Left lung (tissue), 10 donors: ENCODE results near the gene CUEDC1. TPM values are rescaled to one million over a fixed set of nuclear protein-coding genes. Genes with fewer than 3 reads are reported as not detected.
A peak's percentile ranks its signal among the peaks of the same experiment; 100 is the strongest.

Source experiments
- ATAC-seq: fragments of 200-7000 bp; cut with Tn5 transposase; one replicate; pipeline ENCODE4 v1.9.1; 2020; ENCODE audit warnings: moderate library complexity
- DNase-seq, 4 donors: peaks; one replicate each; pipeline ENCODE4 v3.0.0-alpha.2; 2013 to 2020
- H3K27ac ChIP-seq, 2 donors: fragments of 200-600 bp; sonication (generic) in 1 of 2; one replicate each; pipeline versions ENCODE4 v1.5.0 to v1.8.0; 2020 to 2021
- H3K27me3 ChIP-seq, 2 donors: fragments of 200-600 bp; sonication (generic) in 1 of 2; one replicate each; pipeline versions ENCODE4 v1.5.0 to v1.8.0; 2020 to 2021
- H3K36me3 ChIP-seq, 2 donors: fragments of 200-600 bp; sonication (generic) in 1 of 2; one replicate each; pipeline versions ENCODE4 v1.5.0 to v1.8.0; 2020 to 2021
- H3K4me1 ChIP-seq, 2 donors: fragments of 200-600 bp; one replicate each; pipeline ENCODE4 v1.8.0; 2021
- H3K4me3 ChIP-seq, 2 donors: fragments of 200-600 bp; sonication (generic) in 1 of 2; one replicate each; pipeline versions ENCODE4 v1.5.0 to v1.8.0; 2020 to 2021; ENCODE audit warnings: mild to moderate bottlenecking in 1 of 2
- H3K9me3 ChIP-seq, 2 donors: fragments of 200-600 bp; sonication (generic) in 1 of 2; one replicate each; pipeline versions ENCODE4 v1.5.0 to v1.8.0; 2020 to 2021
- CTCF ChIP-seq, 2 donors: fragments of 200-600 bp; sonication (generic) in 1 of 2; IDR thresholded peaks; one replicate each; pipeline versions ENCODE4 v1.5.0 to v1.8.0; 2021; ENCODE audit warnings: antibody characterized with exemption in 2 of 2
- intact Hi-C, 2 donors: fragments of 100-400 bp; cut with DNase I; formaldehyde crosslinking; loops; one replicate each; pipeline versions ENCODE4 v1.11.2 to v1.14.2; 2022
- polyA plus RNA-seq, 6 donors: library from polyadenylated mRNA; unstranded; fragments of 120-200 nt; gene quantifications; one replicate each; pipeline ENCODE4 v1.2.1, GENCODE V29; 2013; ENCODE audit not compliant: insufficient read length in 6 of 6
- total RNA-seq, 2 donors: library from RNA; stranded (reverse); fragmentation: NEBNext Ultra II Directional; extraction: Animal tissue kit (Norgen Biotek cat#: 25700); gene quantifications; one replicate each; pipeline ENCODE4 v1.2.1, GENCODE V29; 2021
- donor health status: DM: no; HTN: yes; CAD: no.
- donor health status: DM: no; HTN: no; CAD: no.

CUEDC1 gene
- total and polyA plus RNA-seq, 8 donors = 38.2 to 47.7 (median 42.6) TPM

- DNase-seq (peak in 1 of 4 donors; percentile 13), ATAC-seq (no peak)
- H3K27ac ChIP-seq = peak overlapping the region in 1 of 2 donors; percentile 96
- no peaks in the 10 kb centered on the region for H3K9me3 ChIP-seq
- no peak overlapping the region for H3K4me3 ChIP-seq
- H3K36me3 ChIP-seq = peaks cover 0 to 15% of the 10 kb centered on the region in 2 donors
- intact Hi-C loops = no loop called here
- no peaks in the 10 kb centered on the region for H3K27me3 ChIP-seq
- TF ChIP-seq CTCF (IDR thresholded peaks at IDR 0.05) = no peak
- peaks cover 39 to 48% of the 10 kb centered on the region in 2 donors for H3K4me1 ChIP-seq
These were observed 66.0 kb downstream of the CUEDC1 start for GRCh38 chr17:57889252-57889651.

- ATAC-seq = no peak
- TF ChIP-seq CTCF (IDR thresholded peaks at IDR 0.05) = no peak
- Histone ChIP-seq H3K4me1 (peaks cover 32 to 41% of the 10 kb centered on the region in 2 donors), H3K4me3 (no peak overlapping the region), H3K27ac (no peak overlapping the region), H3K27me3 (no peaks in the 10 kb centered on the region), H3K9me3 (no peaks in the 10 kb centered on the region), H3K36me3 (peaks cover 0 to 16% of the 10 kb centered on the region in 2 donors)
- DNase-seq = peak in 1 of 4 donors; percentile 32
- intact Hi-C loops = no loop called here
These were observed 66.6 kb downstream of the CUEDC1 start for GRCh38 chr17:57888311-57889216.

- Histone ChIP-seq H3K4me3 (no peak overlapping the region), H3K4me1 (peaks cover 18 to 28% of the 10 kb centered on the region in 2 donors), H3K9me3 (no peaks in the 10 kb centered on the region), H3K36me3 (peaks cover 0 to 16% of the 10 kb centered on the region in 2 donors), H3K27me3 (no peaks in the 10 kb centered on the region), H3K27ac (no peak overlapping the region)
- intact Hi-C loops = no loop called here
- TF ChIP-seq CTCF (IDR thresholded peaks at IDR 0.05) = no peak
- ATAC-seq = no peak
- DNase-seq = peak in 1 of 4 donors; percentile 31
These were observed 68.1 kb downstream of the CUEDC1 start for GRCh38 chr17:57887161-57887560.

GRCh38 chr17:57886020-57886419, 69.2 kb downstream of the CUEDC1 start:
- no peak for TF ChIP-seq CTCF (IDR thresholded peaks at IDR 0.05)
- ATAC-seq = no peak
- intact Hi-C loops = no loop called here

GRCh38 chr17:57885148-57885915, 69.9 kb downstream of the CUEDC1 start:
- intact Hi-C loops = no loop called here
- ATAC-seq (no peak), DNase-seq (peak in 1 of 4 donors; percentile 54)
- no peaks in the 10 kb centered on the region for H3K27me3 ChIP-seq
- no peak for TF ChIP-seq CTCF (IDR thresholded peaks at IDR 0.05)
- H3K4me1 ChIP-seq = peaks cover 10 to 19% of the 10 kb centered on the region in 2 donors
- no peak overlapping the region for H3K27ac ChIP-seq
- H3K9me3 ChIP-seq = no peaks in the 10 kb centered on the region
- peaks cover 0 to 20% of the 10 kb centered on the region in 2 donors for H3K36me3 ChIP-seq
- no peak overlapping the region for H3K4me3 ChIP-seq

More at GRCh38 chr17:57886020-57886419, 69.2 kb downstream of the CUEDC1 start:
- no peak overlapping the region for H3K27ac ChIP-seq
- H3K9me3 ChIP-seq = no peaks in the 10 kb centered on the region
- H3K4me3 ChIP-seq = no peak overlapping the region
- H3K36me3 ChIP-seq = peaks cover 0 to 20% of the 10 kb centered on the region in 2 donors
- H3K27me3 ChIP-seq = no peaks in the 10 kb centered on the region
- peaks cover 17 to 22% of the 10 kb centered on the region in 2 donors for H3K4me1 ChIP-seq
- DNase-seq = no peak
